A549 (cell line): Measurements from ENCODE around the gene CRIP3. TPM values are rescaled to one million over a fixed set of nuclear protein-coding genes. Genes with fewer than 3 reads are reported as not detected.

Source experiments
- ATAC-seq, 2 experiments: fragments of 200-7000 bp in 1 of 2; fragments of >200 bp in 1 of 2; cut with Nextera tagmentation in 1 of 2; cut with Tn5 transposase in 1 of 2; 3 replicates each; pipeline versions ENCODE4 v1.8.0 to v1.9.1; 2018 to 2020; ENCODE audit warnings: mild to moderate bottlenecking in 1 of 2, moderate library complexity in 1 of 2
- CTCF ChIA-PET: fragments of 300-600 bp; sonication (Branson Sonifier 250); formaldehyde crosslinking; extraction: SDS; loops from one replicate; lab custom pipeline; 2021; ENCODE audit warnings: antibody characterized with exemption, inconsistent platforms; lab: Yijun Ruan, JAX
- POLR2A ChIA-PET: fragments of 350-600 bp; formaldehyde crosslinking; extraction: SDS; loops from one replicate; lab custom pipeline; 2021; ENCODE audit warnings: antibody characterized with exemption, inconsistent platforms; lab: Yijun Ruan, JAX
- DNase-seq, 2 experiments: peaks; one replicate each; pipeline versions ENCODE4 v3.0.0 to v3.0.0-alpha.2; 2011 to 2016; ENCODE audit warnings: low read depth in 1 of 2, low spot score in 1 of 2
- FAIRE-seq: peaks from 2 replicates; lab custom pipeline; 2011; peaks lifted over from hg19 to GRCh38; lab: Jason Lieb, UNC
- H3K27ac ChIP-seq, 2 experiments: fragments of >200 bp; sonication (Bioruptor Twin); formaldehyde crosslinking; 3 replicates each; pipeline ENCODE4 v1.5.1; 2016 to 2017
- H3K4me1 ChIP-seq: fragments of >200 bp; sonication (Bioruptor Twin); formaldehyde crosslinking; 3 replicates; pipeline ENCODE4 v1.6.1; 2016
- H3K4me2 ChIP-seq: fragments of >200 bp; sonication (Bioruptor Twin); formaldehyde crosslinking; 3 replicates; pipeline ENCODE4 v1.6.1; 2016
- H3K4me3 ChIP-seq: fragments of >200 bp; sonication (Bioruptor Twin); formaldehyde crosslinking; 3 replicates; pipeline ENCODE4 v1.5.1; 2016
- H3K9me3 ChIP-seq: fragments of >200 bp; sonication (Bioruptor Twin); formaldehyde crosslinking; 3 replicates; pipeline ENCODE4 v1.6.1; 2016
- BHLHE40 ChIP-seq: IDR thresholded peaks from 2 replicates; pipeline ENCODE4 v1.6.1; 2012; ENCODE audit warnings: low read depth, low read length, inconsistent platforms
- EHMT2 ChIP-seq: fragments of 200-600 bp; sonication (generic); IDR thresholded peaks from 2 replicates; pipeline ENCODE4 v1.6.1; 2016; ENCODE audit warnings: antibody characterized with exemption, low read depth, mild to moderate bottlenecking, moderate library complexity
- EP300 ChIP-seq, 2 experiments: fragments of >200 bp; sonication (Bioruptor Twin); formaldehyde crosslinking; IDR thresholded peaks; 2 replicates in 1 of 2; 3 replicates in 1 of 2; pipeline ENCODE4 v1.6.1; 2016 to 2017
- FOSB ChIP-seq: fragments of 250-450 bp; sonication (Bioruptor Pico); IDR thresholded peaks from 2 replicates; pipeline ENCODE4 v1.5.0; 2020; ENCODE audit warnings: mild to moderate bottlenecking, moderate library complexity
- FOXS1 ChIP-seq: fragments of 250-450 bp; sonication (Bioruptor Pico); IDR thresholded peaks from 2 replicates; pipeline ENCODE4 v1.5.0; 2020; ENCODE audit warnings: mild to moderate bottlenecking, moderate library complexity
- HDAC2 ChIP-seq: fragments of 200-600 bp; sonication (generic); IDR thresholded peaks from 2 replicates; pipeline ENCODE4 v1.6.1; 2016
- JUN ChIP-seq, 2 experiments: fragments of >200 bp; sonication (Bioruptor Twin); formaldehyde crosslinking; IDR thresholded peaks; 2 replicates in 1 of 2; 3 replicates in 1 of 2; pipeline ENCODE4 v1.6.1; 2016 to 2017
- KDM1A ChIP-seq: fragments of 200-600 bp; sonication (generic); IDR thresholded peaks from 2 replicates; pipeline ENCODE4 v1.6.1; 2016; ENCODE audit warnings: low read depth, mild to moderate bottlenecking
- MAFK ChIP-seq: fragments of 450-650 bp; IDR thresholded peaks from 2 replicates; pipeline ENCODE4 v1.6.1; 2014; ENCODE audit not compliant: partially characterized antibody
- MYC ChIP-seq: IDR thresholded peaks from 2 replicates; pipeline ENCODE4 v1.6.1; 2012; ENCODE audit warnings: mild to moderate bottlenecking, inconsistent platforms, low read length, improper control_type of control experiment, borderline replicate concordance
- POLR2AphosphoS2 ChIP-seq: conservative IDR thresholded peaks from 2 replicates; pipeline ENCODE4 v1.6.1; 2012; ENCODE audit warnings: low read length, improper control_type of control experiment, inconsistent platforms
- RAD21 ChIP-seq, 2 experiments: fragments of >200 bp in 1 of 2; sonication (Bioruptor Twin) in 1 of 2; formaldehyde crosslinking in 1 of 2; IDR thresholded peaks in 1 of 2; conservative IDR thresholded peaks in 1 of 2; 2 replicates in 1 of 2; 3 replicates in 1 of 2; pipeline ENCODE4 v1.6.1; 2012 to 2018; ENCODE audit warnings: inconsistent platforms in 1 of 2
- RARB ChIP-seq: fragments of 250-450 bp; sonication (Bioruptor Pico); IDR thresholded peaks from 2 replicates; pipeline ENCODE4 v1.8.0; 2021; ENCODE audit warnings: mild to moderate bottlenecking, moderate library complexity
- TFCP2L1 ChIP-seq: fragments of 250-450 bp; sonication (Bioruptor Pico); IDR thresholded peaks from 2 replicates; pipeline ENCODE4 v1.5.0; 2021; ENCODE audit warnings: mild to moderate bottlenecking
- ZC3H11A ChIP-seq: fragments of 450-650 bp; IDR thresholded peaks from 2 replicates; pipeline ENCODE4 v1.6.1; 2014; ENCODE audit warnings: antibody characterized with exemption, mild to moderate bottlenecking
- WGBS: methylation state at CpG from one replicate; pipeline ENCODE4 v1.1.6; 2017; ENCODE audit errors: missing lambda C conversion rate; 5-methylcytosine and 5-hydroxymethylcytosine counted together
- polyA plus RNA-seq, 4 experiments: library from polyadenylated mRNA; depleted of rRNA in 3 of 4; stranded (reverse); fragments of >200 nt; fragmentation: RNase III in 1 of 4; extraction: RNeasy Plus Mini Kit Qiagen cat#74134 plus additional on column Dnase treatment in 1 of 4; gene quantifications; 2 replicates in 3 of 4; 3 replicates in 1 of 4; pipeline ENCODE4 v1.2.3, GENCODE V29; 2011 to 2017
- TF ChIP-seq, protein P1 (sequence below): fragments of 250-450 bp; sonication (Bioruptor Pico); IDR thresholded peaks from 2 replicates; pipeline ENCODE4 v1.5.0; 2021; ENCODE audit warnings: mild to moderate bottlenecking, moderate library complexity, borderline replicate concordance
- TF ChIP-seq, protein P2 (sequence below): fragments of >200 bp; sonication (Bioruptor Twin); formaldehyde crosslinking; IDR thresholded peaks from 3 replicates; pipeline ENCODE4 v1.5.1; 2016
- TF ChIP-seq, protein P3 (sequence below): fragments of 450-650 bp; IDR thresholded peaks from 2 replicates; pipeline ENCODE4 v1.6.1; 2014; ENCODE audit warnings: antibody characterized with exemption
- TF ChIP-seq, protein P4 (sequence below): fragments of >200 bp; sonication (Bioruptor Twin); formaldehyde crosslinking; IDR thresholded peaks from 3 replicates; pipeline ENCODE4 v1.6.1; 2016
- TF ChIP-seq, protein P5 (sequence below): fragments of 150-350 bp; IDR thresholded peaks from 2 replicates; pipeline ENCODE4 v1.6.1; 2014; ENCODE audit warnings: low read depth, mild to moderate bottlenecking, low read length

The CRIP3 gene
- polyA plus RNA-seq, 2 of the 4 experiments (the other 2 are of a cell fraction), result 1.3 to 2.8 TPM

DNA sequence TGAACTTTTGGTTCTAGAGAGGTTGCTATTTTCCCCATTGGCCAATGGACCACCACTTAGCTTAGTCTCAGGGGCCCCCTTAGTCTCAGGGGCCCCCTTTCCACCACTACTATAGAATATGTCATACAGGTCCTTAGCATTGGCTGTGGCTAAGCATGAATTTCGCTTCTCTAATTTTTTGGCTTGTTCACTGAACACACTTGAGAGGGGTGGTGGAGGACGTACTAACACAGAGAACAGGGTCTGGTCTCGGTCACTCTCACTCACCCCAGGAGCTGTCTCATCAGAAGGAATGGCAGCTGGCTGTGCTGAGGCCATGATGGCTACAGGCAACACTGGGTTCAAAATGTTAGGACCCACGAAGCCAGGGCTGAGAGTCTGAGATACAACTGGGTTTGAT is 30.5 kb upstream of the CRIP3 start:
- no peak for ATAC-seq
- ChIA-PET CTCF (interaction anchor here (1.1 to 3.2 kb wide), 6 partner anchors 9 to 77 kb away, joined by 3 to 16 read pairs (median 3); partner anchors contain the start of gene CRIP3), POLR2A (no interaction called here)
- Histone ChIP-seq H3K4me1 (no peaks in the 10 kb centered on the region), H3K9me3 (no peaks in the 10 kb centered on the region), H3K4me2 (no peak overlapping the region), H3K27ac (no peak overlapping the region), H3K4me3 (no peak overlapping the region)
- 92% methylated on average over 4 of the region's 4 CpGs for WGBS
- no peak for FAIRE-seq
- DNase-seq, result no peak
- TF ChIP-seq KDM1A, result no peak
- TF ChIP-seq MAFK, result no peak
- no peak for TF ChIP-seq BHLHE40

DNA sequence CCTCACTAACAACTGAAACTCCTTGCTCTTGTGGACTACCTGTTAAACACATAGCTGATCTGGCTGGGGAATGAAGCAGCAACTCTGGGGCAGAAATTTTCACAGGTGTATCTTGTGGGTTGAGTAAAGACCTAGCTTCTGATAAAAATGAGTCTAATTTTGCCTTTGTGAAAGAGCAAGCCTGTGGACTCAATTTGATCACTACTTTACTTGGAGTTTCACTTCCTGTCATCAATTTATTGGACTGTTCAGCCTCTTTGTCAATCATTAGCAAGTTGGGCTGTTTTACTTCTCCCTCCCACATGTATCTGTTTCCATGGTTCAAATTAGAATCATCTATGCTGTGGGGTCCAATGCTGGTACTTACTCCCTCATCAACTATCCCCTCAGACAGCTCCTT is 29.6 kb upstream of the CRIP3 start:
- no peak overlapping the region for H3K4me3 ChIP-seq
- DNase-seq (no peak), ATAC-seq (no peak), FAIRE-seq (no peak)
- ChIA-PET POLR2A (no interaction called here), CTCF (interaction anchor here (0.7 to 3.2 kb wide), 6 partner anchors 8 to 169 kb away, joined by 3 to 16 read pairs (median 4); no protein-coding TSS in a partner anchor)
- TF ChIP-seq, protein P1, sequence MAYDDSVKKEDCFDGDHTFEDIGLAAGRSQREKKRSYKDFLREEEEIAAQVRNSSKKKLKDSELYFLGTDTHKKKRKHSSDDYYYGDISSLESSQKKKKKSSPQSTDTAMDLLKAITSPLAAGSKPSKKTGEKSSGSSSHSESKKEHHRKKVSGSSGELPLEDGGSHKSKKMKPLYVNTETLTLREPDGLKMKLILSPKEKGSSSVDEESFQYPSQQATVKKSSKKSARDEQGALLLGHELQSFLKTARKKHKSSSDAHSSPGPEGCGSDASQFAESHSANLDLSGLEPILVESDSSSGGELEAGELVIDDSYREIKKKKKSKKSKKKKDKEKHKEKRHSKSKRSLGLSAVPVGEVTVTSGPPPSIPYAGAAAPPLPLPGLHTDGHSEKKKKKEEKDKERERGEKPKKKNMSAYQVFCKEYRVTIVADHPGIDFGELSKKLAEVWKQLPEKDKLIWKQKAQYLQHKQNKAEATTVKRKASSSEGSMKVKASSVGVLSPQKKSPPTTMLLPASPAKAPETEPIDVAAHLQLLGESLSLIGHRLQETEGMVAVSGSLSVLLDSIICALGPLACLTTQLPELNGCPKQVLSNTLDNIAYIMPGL (CRISPR knock-in tag), result no peak
- TF ChIP-seq, protein P2, sequence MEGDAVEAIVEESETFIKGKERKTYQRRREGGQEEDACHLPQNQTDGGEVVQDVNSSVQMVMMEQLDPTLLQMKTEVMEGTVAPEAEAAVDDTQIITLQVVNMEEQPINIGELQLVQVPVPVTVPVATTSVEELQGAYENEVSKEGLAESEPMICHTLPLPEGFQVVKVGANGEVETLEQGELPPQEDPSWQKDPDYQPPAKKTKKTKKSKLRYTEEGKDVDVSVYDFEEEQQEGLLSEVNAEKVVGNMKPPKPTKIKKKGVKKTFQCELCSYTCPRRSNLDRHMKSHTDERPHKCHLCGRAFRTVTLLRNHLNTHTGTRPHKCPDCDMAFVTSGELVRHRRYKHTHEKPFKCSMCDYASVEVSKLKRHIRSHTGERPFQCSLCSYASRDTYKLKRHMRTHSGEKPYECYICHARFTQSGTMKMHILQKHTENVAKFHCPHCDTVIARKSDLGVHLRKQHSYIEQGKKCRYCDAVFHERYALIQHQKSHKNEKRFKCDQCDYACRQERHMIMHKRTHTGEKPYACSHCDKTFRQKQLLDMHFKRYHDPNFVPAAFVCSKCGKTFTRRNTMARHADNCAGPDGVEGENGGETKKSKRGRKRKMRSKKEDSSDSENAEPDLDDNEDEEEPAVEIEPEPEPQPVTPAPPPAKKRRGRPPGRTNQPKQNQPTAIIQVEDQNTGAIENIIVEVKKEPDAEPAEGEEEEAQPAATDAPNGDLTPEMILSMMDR, result no peak
- no peak for TF ChIP-seq HDAC2
- TF ChIP-seq POLR2AphosphoS2, result no peak
- TF ChIP-seq RAD21 (conservative IDR thresholded peaks at IDR 0.05 in 1 of 2, IDR thresholded peaks at IDR 0.05 in 1 of 2), result no peak
- TF ChIP-seq ZC3H11A, result no peak
- no peak overlapping the region for H3K27ac ChIP-seq
- H3K4me1 ChIP-seq, result no peaks in the 10 kb centered on the region
- H3K9me3 ChIP-seq, result no peaks in the 10 kb centered on the region
- H3K4me2 ChIP-seq, result no peak overlapping the region

DNA sequence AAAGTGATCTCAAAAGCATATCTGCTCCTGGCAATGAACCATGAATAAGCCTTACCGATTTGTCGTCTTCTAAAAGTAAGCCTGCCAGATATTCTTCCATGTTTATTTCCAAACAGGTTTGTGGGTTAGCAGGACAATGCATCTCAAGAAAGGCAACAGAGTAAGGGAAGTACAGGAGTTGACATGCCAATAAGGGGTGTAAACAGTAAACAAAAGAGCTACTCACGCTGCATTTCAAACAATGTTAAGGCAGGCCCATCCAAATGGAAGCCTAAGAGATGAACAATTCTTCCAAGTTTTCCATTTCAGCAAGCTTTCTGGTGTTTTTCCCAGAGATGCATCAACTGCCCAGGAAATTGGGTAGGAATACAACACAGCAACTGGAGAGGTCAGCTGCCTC is 27.8 kb upstream of the CRIP3 start:
- POLR2A ChIA-PET, result no interaction called here
- no peaks in the 10 kb centered on the region for H3K9me3 ChIP-seq
- DNase-seq (no peak), FAIRE-seq (no peak), ATAC-seq (no peak)
- CTCF ChIA-PET, result interaction anchor here (0.7 to 3.6 kb wide), 8 partner anchors 19 to 169 kb away, joined by 3 to 38 read pairs (median 4); partner anchors contain the start of gene CRIP3
- H3K27ac ChIP-seq, result no peak overlapping the region
- H3K4me2 ChIP-seq, result no peak overlapping the region
- H3K4me3 ChIP-seq, result no peak overlapping the region
- no peaks in the 10 kb centered on the region for H3K4me1 ChIP-seq
- WGBS, result 87% methylated on average over 3 of the region's 3 CpGs
- TF ChIP-seq, protein P3, sequence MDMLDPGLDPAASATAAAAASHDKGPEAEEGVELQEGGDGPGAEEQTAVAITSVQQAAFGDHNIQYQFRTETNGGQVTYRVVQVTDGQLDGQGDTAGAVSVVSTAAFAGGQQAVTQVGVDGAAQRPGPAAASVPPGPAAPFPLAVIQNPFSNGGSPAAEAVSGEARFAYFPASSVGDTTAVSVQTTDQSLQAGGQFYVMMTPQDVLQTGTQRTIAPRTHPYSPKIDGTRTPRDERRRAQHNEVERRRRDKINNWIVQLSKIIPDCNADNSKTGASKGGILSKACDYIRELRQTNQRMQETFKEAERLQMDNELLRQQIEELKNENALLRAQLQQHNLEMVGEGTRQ, result no peak
- TF ChIP-seq JUN (IDR thresholded peaks at IDR 0.05) (no peak), MYC (no peak), BHLHE40 (no peak), FOXS1 (CRISPR knock-in tag) (no peak), EHMT2 (no peak), FOSB (CRISPR knock-in tag) (no peak), RARB (CRISPR knock-in tag) (no peak), TFCP2L1 (CRISPR knock-in tag) (no peak), EP300 (IDR thresholded peaks at IDR 0.05) (no peak)
- TF ChIP-seq, protein P4, sequence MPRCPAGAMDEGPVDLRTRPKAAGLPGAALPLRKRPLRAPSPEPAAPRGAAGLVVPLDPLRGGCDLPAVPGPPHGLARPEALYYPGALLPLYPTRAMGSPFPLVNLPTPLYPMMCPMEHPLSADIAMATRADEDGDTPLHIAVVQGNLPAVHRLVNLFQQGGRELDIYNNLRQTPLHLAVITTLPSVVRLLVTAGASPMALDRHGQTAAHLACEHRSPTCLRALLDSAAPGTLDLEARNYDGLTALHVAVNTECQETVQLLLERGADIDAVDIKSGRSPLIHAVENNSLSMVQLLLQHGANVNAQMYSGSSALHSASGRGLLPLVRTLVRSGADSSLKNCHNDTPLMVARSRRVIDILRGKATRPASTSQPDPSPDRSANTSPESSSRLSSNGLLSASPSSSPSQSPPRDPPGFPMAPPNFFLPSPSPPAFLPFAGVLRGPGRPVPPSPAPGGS, result no peak
- TF ChIP-seq, protein P5, sequence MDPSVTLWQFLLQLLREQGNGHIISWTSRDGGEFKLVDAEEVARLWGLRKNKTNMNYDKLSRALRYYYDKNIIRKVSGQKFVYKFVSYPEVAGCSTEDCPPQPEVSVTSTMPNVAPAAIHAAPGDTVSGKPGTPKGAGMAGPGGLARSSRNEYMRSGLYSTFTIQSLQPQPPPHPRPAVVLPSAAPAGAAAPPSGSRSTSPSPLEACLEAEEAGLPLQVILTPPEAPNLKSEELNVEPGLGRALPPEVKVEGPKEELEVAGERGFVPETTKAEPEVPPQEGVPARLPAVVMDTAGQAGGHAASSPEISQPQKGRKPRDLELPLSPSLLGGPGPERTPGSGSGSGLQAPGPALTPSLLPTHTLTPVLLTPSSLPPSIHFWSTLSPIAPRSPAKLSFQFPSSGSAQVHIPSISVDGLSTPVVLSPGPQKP, result no peak
